Peyer's patch (tissue), 4 donors: ENCODE data around the gene MNDA.

Experiments used
- POLR2A ChIP-seq, 2 donors: fragments of 450-650 bp; IDR thresholded peaks; one replicate each; pipeline ENCODE4 v1.5.1; 2017; ENCODE audit warnings: antibody characterized with exemption in 2 of 2, mild to moderate bottlenecking in 2 of 2, moderate library complexity in 2 of 2
- TF ChIP-seq, protein P1 (sequence below), 6 experiments: fragments of 450-650 bp in 4 of 6; fragments of 200-600 bp in 2 of 6; sonication (generic) in 1 of 6; IDR thresholded peaks; one replicate each; pipeline ENCODE4 v1.5.1; 2017 to 2019; ENCODE audit warnings: antibody characterized with exemption in 6 of 6, mild to moderate bottlenecking in 3 of 6, moderate library complexity in 1 of 6

- TF ChIP-seq, protein P1, sequence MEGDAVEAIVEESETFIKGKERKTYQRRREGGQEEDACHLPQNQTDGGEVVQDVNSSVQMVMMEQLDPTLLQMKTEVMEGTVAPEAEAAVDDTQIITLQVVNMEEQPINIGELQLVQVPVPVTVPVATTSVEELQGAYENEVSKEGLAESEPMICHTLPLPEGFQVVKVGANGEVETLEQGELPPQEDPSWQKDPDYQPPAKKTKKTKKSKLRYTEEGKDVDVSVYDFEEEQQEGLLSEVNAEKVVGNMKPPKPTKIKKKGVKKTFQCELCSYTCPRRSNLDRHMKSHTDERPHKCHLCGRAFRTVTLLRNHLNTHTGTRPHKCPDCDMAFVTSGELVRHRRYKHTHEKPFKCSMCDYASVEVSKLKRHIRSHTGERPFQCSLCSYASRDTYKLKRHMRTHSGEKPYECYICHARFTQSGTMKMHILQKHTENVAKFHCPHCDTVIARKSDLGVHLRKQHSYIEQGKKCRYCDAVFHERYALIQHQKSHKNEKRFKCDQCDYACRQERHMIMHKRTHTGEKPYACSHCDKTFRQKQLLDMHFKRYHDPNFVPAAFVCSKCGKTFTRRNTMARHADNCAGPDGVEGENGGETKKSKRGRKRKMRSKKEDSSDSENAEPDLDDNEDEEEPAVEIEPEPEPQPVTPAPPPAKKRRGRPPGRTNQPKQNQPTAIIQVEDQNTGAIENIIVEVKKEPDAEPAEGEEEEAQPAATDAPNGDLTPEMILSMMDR (IDR thresholded peaks at IDR 0.05), result no peak
- no peak for TF ChIP-seq POLR2A (IDR thresholded peaks at IDR 0.05)
These were observed at the start of gene MNDA for GRCh38 chr1:158830904-158831507.
